CD1c-positive myeloid dendritic cell (primary cell): ENCODE measurements around the gene TXNL4A.
"Not testable (repeated sequence)": the region's sequence is repeated elsewhere in the genome, so short reads cannot be mapped to it uniquely, and the experiment has no call there.

Experiments
- DNase-seq: peaks from one replicate; pipeline ENCODE4 v3.0.0-alpha.2; 2016; ENCODE audit errors: extremely low spot score

The TXNL4A gene, protein sequence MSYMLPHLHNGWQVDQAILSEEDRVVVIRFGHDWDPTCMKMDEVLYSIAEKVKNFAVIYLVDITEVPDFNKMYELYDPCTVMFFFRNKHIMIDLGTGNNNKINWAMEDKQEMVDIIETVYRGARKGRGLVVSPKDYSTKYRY

DNA sequence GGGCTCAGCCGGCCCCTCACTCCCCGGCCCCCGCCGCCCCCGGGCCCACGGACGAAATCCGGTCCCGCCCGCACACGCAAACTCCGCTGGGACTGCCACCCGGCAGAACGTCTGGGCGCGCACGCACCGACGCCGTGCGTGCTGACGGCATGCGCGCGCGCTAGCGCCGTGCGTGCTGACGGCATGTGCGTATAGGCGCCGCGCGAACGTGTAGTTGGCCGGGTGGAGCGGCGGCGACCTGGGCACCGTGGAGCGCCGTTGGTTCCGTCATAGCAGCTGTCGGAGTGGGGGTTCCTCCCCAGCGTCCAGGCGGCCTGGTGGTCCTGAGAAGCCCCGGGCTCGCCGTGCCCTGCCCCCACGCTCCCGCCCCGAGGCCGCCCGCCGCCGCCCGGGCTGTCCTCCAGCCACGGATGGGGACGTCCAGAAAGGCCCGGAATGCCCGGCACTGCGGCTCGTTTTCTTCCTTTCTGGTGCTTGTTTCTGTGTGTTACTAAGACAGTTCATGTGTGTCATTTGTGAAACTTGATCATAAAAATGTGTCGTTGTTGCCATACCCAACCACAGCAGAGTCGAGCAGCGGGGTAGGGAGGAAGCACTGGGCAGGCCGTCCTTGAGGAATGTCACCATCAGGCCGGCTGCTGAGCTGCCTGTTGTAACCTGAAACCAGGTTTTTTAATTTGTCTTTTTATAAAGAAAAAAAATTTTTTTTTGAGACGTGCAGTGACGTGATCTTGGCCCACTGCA is at the start of gene TXNL4A:
TXNL4A (minus strand) TSS at position 113 of the 744 bp plus-strand sequence. CDS start 171 bp downstream, outside the sequence.
- peak; percentile 95 for DNase-seq

DNA sequence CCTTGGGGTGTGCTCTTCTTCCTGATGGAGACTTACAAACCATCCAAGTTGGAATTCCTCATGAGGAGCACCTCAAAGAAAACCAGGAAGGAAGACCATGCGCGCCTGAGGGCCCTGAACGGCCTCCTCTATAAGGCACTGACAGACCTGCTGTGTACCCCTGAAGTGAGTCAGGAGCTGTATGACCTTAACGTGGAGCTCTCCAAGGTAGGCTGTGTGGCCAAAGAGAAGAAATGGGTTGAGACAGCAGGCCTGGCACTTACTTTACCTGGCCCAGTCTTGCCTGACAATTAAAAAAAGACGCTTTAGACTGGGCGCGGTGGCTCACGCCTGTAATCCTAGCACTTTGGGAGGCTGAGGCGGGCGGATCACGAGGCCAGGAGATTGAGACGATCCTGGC is 48.9 kb upstream of the TXNL4A start:
- no peak for DNase-seq

DNA sequence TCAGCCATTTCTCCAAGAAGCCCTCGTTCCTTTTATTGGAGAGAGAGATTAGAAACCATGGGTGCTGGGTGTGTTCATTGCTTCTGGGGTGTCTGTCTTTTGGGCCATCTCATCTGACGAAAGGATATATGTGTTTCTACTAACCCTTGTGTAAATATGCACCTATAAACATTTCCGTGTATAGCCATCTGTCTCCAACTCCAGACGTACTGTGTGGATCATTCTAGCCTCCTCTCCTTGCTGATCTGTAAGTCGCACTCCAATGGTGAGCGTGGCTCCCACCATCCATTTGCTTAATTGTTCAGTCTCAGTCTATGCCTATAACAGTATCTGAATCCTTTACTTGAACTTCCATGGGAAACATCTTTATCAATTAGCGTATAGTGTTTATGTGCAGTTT is 47.6 kb upstream of the TXNL4A start:
- DNase-seq, result no peak

DNA sequence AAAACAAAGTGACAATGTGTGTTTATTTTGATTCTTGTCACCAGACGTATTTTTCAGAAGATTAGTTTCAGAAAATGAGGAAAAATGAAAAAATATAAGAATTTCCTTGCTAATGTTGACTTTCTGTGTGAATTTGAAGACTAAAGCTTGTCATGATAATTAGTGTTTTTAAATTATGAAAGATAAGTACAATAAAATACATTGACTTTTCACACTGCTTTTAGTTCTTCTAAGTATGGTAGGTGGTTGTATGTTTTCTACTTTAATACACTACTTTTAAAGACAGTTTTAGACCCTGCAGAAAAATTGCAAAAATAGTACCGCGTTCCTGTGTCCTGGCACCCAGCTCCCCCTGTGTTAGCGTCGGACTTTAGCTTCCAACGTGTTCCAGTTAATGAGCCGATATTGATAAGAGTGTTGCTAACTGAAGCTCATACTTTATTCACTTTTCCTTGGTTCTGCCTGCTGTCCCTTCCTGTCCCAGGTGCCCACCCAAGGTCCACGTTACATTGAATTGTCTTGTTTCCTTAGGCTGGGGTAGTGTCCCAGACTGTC is 46.6 kb upstream of the TXNL4A start:
- DNase-seq, result peak; percentile 3

DNA sequence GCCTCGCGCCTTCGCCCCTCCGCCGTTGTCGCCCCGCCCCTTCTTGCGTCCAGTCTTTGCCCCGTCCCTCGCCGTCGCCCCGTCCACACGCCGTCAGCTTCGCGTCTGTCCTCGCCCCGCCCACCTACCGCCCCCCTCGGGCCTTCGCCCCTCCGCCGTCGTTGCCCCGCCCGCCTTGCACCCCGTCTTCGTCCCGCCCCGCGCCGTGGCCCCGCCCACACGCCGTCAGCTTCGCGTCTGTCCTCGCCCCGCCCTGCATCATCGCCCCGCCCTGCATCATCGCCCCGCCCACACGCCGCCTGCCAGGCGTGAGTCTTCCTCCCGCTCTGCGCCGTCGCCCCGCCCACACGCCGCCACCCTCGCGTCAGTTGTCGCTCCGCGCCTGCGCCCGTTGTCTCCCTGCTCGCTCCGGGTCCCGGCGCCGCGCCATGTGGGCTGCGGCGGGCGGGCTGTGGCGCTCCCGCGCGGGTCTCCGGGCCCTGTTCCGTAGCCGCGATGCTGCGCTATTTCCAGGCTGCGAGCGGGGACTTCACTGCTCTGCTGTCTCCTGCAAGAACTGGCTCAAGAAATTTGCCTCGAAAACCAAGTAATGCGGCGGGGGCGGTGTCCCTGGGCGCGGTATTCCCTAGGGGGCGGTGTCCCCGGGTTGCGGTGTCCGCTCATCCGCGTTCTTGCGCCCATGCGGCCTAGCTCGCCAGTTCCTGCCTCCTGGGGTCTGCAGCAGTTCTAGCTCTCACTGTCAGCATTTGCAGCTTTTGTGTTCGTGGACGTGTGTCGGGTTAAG is 45.9 kb upstream of the TXNL4A start, which contains the start of gene RBFA:
RBFA (plus strand) TSS at position 367 of the 784 bp plus-strand sequence; CDS start at position 429, 62 bp downstream.
- peak; percentile 100 for DNase-seq

DNA sequence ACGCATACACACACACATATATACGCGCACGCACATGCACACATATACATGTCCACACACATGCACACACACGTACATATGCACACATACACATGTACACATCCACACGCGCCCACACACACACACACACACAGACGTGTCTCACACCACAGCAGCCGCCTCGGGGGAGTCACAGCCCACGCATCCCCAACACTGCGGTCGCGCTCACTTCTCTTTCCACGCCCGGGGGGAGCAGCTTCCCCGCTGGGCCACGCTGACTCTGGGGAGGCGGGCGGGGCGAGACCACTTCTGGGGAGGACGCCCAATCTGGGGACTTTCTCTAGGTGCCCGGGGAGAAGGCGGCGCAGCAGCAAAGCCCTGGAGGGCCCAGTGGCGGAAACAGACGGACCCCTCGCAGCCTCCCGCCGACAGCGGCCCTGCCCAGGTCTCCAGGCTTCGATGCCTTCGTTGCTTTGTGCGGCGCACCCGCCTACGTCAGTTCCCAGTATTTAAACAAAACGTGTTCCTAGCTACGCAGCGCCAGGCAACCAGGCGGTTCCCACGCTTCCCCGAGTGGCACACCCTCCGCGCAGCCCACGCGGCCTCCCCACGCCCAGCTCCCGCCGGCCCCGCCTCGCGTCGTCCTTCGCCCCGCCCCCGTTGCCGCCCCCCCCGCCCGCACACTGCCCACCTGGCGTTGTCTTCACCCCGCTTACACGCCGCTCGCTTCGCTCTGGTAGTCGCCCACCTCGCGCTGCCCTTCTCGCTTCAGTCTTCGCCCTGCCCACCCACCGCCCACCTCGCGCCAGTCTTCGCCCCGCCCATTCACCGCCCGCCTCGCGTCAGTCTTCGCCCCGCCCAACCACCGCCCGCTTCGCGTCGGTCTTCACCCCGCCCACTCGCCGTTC is 45.1 kb upstream of the TXNL4A start:
- peak; percentile 89 for DNase-seq

DNA sequence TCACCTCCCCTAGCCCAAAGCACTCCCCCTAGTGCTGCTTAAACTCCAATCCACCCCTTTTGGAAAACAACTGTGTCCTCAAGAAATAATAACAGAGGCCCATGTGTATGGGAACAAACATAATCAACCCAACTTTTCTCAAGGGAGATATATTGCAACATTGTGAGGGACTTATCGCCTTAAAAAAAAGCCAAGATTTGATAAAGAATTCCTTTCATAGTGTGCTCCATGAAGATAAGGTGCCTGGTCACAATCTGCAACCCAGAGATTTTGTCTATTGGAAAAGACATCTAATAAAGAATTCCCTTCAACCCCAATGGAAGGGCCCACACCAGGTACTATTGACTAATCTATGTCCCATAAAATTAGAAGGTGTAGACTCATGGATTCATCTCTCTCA is 41.3 kb upstream of the TXNL4A start:
- no peak for DNase-seq

DNA sequence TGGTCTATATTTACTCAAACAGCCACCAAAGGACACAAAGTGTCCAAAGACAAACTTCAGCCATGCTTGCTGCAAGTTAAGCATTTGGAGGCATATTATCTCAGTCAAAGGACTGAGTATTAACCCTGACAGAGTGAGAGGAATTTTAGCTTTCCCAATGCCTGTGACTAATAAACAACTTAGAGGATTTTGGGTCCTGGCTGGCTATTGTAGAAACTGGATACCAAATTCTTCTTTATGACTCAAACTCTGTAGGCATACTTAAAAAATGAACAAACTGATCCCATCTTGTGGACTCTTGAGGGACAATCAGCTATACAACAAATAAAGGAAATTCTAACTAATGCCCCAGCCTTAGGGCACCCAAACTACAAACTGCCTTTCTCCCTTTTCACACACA is 39.4 kb upstream of the TXNL4A start:
- not testable (repeated sequence) for DNase-seq

DNA sequence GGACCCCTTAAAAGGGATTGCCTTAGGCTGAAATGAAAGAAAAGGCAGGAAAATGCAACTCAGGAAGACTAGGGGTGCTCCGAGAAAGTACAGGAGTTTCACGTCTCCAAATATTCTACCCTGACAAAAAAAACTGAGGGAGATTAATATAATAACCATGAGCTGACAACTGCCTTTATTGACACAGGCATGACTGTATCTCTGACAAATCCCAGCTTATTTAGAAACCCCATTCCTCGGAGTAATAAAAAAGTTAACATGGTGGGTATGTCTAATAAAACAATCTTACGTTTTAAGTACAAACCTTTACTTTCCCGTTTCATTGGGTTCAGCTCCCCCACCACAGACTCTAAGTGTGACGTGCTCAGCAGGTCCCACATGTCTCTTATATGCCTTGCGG is 38.0 kb upstream of the TXNL4A start:
- DNase-seq, result no peak

DNA sequence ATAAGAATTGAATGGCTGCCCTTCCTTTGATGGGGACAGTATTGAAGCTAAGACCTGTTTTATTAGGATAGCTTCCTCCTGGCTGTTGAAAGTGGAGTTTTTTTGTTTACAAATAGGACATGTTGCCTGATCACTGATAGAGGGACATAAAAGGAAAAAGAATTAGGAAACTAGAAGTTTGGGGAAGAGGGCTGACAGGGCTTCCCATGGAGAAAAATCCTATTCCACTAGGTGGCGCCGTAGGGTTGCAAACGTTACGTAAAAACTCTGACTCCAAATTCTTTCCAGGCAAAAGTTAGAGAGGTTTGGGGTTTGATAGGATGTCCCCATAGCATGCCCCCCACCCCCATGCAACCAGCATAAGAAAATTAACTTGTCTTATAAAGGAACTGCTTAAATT is 34.8 kb upstream of the TXNL4A start:
- DNase-seq, result peak; percentile 24

DNA sequence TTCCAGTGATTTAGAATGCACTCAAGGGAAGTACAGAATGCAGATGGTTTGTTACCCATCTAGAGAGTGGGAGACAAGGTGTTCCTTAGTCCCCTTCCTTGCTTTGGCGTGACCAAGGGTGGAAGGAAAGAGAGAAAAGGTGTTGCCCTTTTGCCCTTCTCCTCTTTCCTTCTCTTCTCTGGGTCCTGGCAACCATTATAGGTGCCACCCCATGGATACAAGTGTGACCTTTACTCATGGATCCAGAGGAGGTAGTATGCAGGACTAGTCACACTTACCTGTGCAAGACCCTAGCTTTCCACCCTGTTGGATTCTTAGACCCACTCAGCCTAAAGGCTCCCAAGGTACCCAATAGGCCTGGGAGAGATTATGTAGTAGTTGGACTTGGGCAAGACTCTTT is 34.2 kb upstream of the TXNL4A start:
- peak; percentile 12 for DNase-seq

DNA sequence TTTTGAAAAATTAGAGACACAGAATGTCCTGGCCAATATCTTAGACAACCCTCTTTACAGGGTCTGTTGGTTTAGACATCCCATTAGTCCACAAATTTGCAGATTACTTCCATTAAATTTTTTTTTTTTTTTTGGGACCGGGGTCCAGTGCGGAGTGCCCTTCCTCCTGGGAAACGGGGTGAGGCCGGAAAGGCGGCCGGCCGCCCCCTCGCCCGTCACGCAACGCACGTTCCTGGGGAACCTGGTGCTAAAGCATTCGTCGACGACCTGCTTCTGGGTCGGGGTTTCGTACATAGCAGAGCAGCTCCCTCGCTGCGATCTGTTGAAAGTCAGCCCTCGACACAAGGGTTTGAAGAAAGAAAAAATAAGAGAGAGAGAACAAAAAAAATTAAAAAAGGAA is 24.4 kb upstream of the TXNL4A start:
- no peak for DNase-seq

DNA sequence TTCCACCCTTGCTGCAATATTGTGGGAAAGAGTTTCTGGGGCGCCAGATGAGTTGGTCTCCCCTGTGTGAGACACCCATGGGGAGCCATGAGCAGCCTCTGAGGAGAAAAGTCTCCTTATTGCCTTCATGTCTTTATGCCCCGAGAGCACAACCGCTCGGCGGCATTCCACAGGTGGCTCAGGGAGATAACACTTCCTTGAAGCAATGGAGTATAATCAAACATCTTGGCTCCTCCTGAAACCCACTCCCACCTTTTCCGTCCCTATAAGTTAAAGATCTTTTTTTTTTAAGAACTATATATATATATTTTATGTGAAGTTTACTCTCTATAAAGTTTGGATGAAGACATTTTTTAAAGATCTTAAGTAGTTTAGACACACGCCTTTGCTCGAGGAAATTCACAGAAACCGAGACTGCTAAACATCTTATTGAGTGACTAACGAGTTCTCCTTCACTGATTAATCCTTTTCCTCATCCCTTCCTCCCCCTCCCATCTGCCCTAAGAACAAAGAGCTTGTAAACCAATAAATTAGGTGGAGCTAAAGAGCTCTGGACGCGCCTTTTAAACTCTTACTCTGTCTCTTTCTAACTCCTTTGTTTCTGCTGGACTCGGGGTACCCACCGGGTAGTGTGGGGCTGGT is 23.3 kb upstream of the TXNL4A start:
- DNase-seq, result not testable (repeated sequence)

DNA sequence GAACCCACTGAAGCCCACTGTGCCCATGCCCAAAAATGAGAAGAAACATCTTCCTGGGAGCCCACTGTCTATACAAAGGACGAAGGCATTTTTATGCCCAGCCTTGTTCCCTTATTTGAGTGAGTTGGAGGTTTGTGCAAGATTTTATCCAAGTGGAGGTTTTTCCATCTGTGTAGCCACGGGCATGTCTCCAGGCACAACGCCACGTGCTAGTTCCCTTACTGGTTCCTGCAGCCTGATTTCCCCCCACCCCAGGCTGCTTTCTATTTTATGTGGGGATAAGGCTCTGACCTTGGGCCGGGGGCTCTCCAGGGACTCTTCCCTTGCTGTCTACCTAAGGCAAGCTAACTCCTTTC is 22.2 kb upstream of the TXNL4A start:
- no peak for DNase-seq

DNA sequence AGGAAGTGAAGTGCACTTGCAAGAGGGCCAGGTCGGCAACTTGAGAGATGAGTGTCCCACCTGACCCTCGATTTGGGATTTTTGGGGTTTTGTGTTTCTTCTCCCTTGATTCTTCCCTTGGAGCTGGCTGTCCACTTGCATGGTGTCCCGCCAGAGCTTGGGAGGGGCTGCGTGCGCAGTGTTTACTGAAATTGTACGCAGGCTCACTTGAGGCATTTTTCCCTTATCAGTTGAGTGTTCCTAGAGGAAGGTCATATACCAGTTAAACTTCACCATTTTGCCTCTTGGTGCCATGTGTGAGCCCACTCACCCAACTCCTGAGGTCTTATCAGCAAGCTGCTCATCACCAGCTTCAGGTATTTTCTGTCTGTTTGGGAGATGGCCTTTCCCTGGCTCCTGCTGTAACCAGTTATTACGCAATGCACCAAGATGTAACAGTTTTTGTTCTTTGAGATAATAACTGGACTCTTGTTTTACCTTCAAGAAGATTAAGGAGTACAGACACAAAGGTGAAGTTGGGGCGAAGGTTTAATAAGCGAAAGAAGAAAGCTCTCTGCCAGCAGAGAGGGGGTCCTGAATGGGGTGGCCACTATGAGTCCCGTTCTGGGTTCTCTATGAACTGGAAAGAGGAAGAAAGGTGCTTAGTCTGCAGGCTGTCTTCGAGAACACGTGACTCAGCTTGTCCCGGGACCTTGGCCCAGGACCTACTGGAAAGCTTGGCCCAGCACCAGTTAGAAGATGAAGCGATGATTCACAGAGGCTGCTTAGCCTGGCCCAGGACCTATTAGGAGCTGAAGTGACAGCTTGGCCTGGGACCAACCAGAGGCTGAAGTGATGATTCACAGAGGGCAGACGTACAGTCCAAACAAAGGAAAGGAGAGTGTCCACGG is 21.5 kb upstream of the TXNL4A start:
- no peak for DNase-seq

DNA sequence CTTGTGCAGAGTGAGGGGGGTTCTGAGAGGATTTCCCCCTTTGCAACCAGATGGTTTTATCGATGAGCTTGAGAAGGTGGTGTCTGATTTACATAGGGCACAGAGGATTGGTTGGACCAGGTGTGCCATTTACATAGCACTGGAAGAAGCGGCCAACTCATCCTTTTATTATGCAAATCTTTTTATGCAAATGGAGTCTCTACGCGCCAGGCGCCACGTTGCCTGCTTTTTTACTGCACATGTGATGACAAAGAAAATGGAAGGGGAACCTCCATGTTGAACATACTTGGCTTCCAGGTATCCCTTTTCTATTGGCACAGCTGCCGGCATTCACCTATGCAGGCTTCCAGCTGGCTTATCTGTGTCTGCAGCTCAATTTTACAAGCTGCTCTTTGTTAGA is 18.4 kb upstream of the TXNL4A start:
- DNase-seq, result no peak

DNA sequence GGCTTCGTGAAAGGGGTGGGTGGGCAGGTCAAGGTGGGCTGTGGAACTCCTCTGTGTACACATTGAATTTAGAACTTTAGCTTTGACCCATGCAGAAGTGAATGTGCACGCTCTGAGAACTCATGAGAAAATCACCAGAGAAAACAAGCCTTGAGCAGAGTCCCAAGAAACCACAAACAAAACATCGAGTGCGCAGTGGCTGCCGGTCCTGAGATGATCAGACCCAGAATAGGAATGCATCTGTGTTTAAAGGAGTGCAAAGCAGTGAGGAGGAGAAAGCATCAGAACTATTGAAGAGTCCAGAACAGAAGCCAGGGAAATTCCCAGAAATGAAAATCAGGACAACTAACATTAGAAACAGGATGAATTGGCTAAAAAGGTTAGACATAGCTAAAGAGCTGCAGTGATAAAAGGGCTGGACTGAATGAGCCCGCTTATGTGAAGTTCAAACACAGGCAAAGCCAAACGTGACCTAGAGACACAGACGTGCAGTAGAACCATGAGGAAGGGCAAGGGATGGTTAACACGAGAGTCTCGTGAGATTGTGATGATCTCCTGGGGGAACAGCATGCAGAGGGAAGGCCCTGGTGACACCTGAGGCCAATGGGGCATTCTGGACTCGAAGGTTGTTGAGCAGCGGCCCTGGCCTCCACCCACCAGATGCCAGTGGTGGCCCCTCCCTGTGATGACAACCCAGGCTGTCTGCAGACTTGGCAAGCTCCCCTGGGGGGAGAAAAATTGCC is 16.4 kb upstream of the TXNL4A start:
- DNase-seq, result no peak

DNA sequence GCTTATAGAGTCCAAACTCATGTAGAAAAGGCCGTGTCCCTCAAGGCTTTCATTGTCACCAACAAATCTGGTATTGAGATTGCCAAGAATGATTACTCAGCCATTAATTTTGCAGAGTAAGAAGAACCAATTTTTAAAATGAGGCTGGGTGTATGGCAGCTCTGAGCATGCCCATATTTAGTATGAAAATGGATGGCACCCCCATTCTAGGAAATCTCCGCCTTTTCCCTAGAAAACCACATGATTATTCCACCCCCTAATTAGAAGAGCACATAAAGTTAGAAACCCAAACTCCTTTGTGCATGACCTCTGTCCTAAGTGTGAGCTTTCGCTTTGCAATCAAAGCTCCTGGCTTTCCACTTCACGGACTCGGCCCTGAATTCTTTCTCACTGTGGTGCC is 14.1 kb upstream of the TXNL4A start:
- no peak for DNase-seq

DNA sequence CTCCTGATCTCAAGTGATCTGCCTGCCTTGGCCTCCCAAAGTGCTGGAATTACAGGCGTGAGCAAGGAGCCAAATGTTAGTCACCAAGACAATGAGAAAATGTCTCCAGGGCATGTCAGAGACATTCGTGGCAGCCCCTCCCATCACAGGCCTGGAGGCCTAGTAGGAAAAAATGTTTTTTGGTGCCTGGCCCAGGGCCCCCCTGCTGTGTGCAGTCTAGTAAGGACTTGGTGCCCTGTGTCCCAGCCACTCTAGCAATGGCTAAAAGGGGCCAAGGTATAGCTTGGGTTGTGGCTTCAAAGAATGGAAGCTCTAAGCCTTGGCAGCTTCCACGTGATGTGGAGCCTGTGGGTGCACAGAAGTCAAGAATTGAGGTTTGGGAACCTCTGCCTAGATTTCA is 12.5 kb upstream of the TXNL4A start:
- DNase-seq, result no peak
